Keratinocyte (primary cell): ENCODE measurements around the gene ARHGEF16. TPM values are rescaled to one million over a fixed set of nuclear protein-coding genes. Genes with fewer than 3 reads are reported as not detected.

ENCODE experiments used
- DNase-seq: peaks from one replicate; pipeline ENCODE4 v3.0.0-alpha.2; 2011; ENCODE audit warnings: low read depth, missing footprints, low spot score
- FAIRE-seq: peaks from 2 replicates; lab custom pipeline; 2011; peaks lifted over from hg19 to GRCh38; lab: Jason Lieb, UNC
- H2AFZ ChIP-seq: 2 replicates; pipeline ENCODE4 v1.6.0; 2012; ENCODE audit warnings: low read length, control low read depth, inconsistent platforms; ENCODE audit not compliant: control insufficient read depth
- H3K27ac ChIP-seq: 2 replicates; pipeline ENCODE4 v1.5.1; 2011; ENCODE audit warnings: low read length; ENCODE audit not compliant: control insufficient read depth, insufficient read depth
- H3K27me3 ChIP-seq: 3 replicates; pipeline ENCODE4 v1.6.0; 2011; ENCODE audit warnings: low read length; ENCODE audit not compliant: control insufficient read depth, insufficient read depth; ENCODE audit errors: extremely low read depth
- H3K36me3 ChIP-seq, 2 experiments: 2 replicates in 1 of 2; 3 replicates in 1 of 2; pipeline ENCODE4 v1.5.1; 2011; ENCODE audit warnings: low read length in 2 of 2, mild to moderate bottlenecking in 1 of 2; ENCODE audit not compliant: control insufficient read depth in 2 of 2, insufficient read depth in 2 of 2; ENCODE audit errors: extremely low read depth in 1 of 2
- H3K4me1 ChIP-seq: 3 replicates; pipeline ENCODE4 v1.5.1; 2011; ENCODE audit warnings: low read length; ENCODE audit not compliant: control insufficient read depth, insufficient read depth; ENCODE audit errors: extremely low read depth
- H3K4me2 ChIP-seq: 3 replicates; pipeline ENCODE4 v1.6.0; 2011; ENCODE audit warnings: low read depth, low read length; ENCODE audit not compliant: control insufficient read depth, insufficient read depth; ENCODE audit errors: extremely low read depth
- H3K4me3 ChIP-seq, 3 experiments: fragments of 200-600 bp in 1 of 3; sonication (generic) in 1 of 3; 2 replicates in 2 of 3; 3 replicates in 1 of 3; pipeline ENCODE4 v1.5.1; 2011 to 2016; ENCODE audit warnings: low read length in 3 of 3, mild to moderate bottlenecking in 3 of 3, control low read depth in 2 of 3, inconsistent platforms in 1 of 3, low read depth in 1 of 3, mixed read lengths in 1 of 3, mixed run types in 1 of 3, moderate library complexity in 1 of 3; ENCODE audit not compliant: control insufficient read depth in 2 of 3, insufficient read depth in 2 of 3; ENCODE audit errors: extremely low read depth in 1 of 3
- H3K79me2 ChIP-seq: 2 replicates; pipeline ENCODE4 v1.6.0; 2012; ENCODE audit warnings: low read length; ENCODE audit not compliant: control insufficient read depth, insufficient read depth
- H3K9ac ChIP-seq: 3 replicates; pipeline ENCODE4 v1.6.0; 2011; ENCODE audit warnings: low read length; ENCODE audit not compliant: control insufficient read depth, insufficient read depth; ENCODE audit errors: extremely low read depth
- H3K9me1 ChIP-seq: 3 replicates; pipeline ENCODE4 v1.6.0; 2011; ENCODE audit warnings: low read length; ENCODE audit not compliant: control insufficient read depth, insufficient read depth; ENCODE audit errors: extremely low read depth
- H3K9me3 ChIP-seq: 2 replicates; pipeline ENCODE4 v1.5.1; 2012; ENCODE audit warnings: low read depth, low read length; ENCODE audit not compliant: control insufficient read depth
- H4K20me1 ChIP-seq: 3 replicates; pipeline ENCODE4 v1.6.0; 2011; ENCODE audit warnings: low read length; ENCODE audit not compliant: control insufficient read depth, insufficient read depth; ENCODE audit errors: extremely low read depth
- CTCF ChIP-seq, 3 experiments: IDR thresholded peaks in 1 of 3; conservative IDR thresholded peaks in 1 of 3; optimal IDR thresholded peaks in 1 of 3; 2 replicates in 2 of 3; 3 replicates in 1 of 3; pipeline versions ENCODE3 to v1.5.1; 2011; ENCODE audit warnings: low read length in 3 of 3, mild to moderate bottlenecking in 3 of 3, moderate library complexity in 2 of 3, control low read depth in 1 of 3, inconsistent platforms in 1 of 3; ENCODE audit not compliant: insufficient read depth in 2 of 3; ENCODE audit errors: extremely low read depth in 1 of 3
- EZH2 ChIP-seq: IDR thresholded peaks from one replicate; pipeline ENCODE4 v1.6.1; 2012; ENCODE audit warnings: inconsistent platforms, mild to moderate bottlenecking, low read length, moderate library complexity
- dilution Hi-C: fragments of 300-500 bp; cut with MboI; formaldehyde crosslinking; loops from one replicate; pipeline ENCODE4 v1.7.0; 2020; ENCODE audit warnings: low sequenced_read_pairs; ENCODE audit not compliant: extremely low pct_ligation_motif_present
- polyA plus RNA-seq, 5 experiments: library from polyadenylated mRNA; depleted of rRNA in 3 of 5; stranded (reverse) in 3 of 5; stranded (forward) in 1 of 5; unstranded in 1 of 5; fragments of >200 nt; gene quantifications; 1 replicate in 1 of 5; 2 replicates in 3 of 5; 3 replicates in 1 of 5; pipeline versions ENCODE4 v1.2.1 to v1.2.3, GENCODE V29; 2011 to 2012; ENCODE audit warnings: missing spikeins in 2 of 5, low read depth in 1 of 5, low replicate concordance in 1 of 5

ARHGEF16 gene
- polyA plus RNA-seq, 1 donor (not counting 4 experiments of a cell fraction or from before 2014, with no cell fraction given), result 6.2 TPM

DNA sequence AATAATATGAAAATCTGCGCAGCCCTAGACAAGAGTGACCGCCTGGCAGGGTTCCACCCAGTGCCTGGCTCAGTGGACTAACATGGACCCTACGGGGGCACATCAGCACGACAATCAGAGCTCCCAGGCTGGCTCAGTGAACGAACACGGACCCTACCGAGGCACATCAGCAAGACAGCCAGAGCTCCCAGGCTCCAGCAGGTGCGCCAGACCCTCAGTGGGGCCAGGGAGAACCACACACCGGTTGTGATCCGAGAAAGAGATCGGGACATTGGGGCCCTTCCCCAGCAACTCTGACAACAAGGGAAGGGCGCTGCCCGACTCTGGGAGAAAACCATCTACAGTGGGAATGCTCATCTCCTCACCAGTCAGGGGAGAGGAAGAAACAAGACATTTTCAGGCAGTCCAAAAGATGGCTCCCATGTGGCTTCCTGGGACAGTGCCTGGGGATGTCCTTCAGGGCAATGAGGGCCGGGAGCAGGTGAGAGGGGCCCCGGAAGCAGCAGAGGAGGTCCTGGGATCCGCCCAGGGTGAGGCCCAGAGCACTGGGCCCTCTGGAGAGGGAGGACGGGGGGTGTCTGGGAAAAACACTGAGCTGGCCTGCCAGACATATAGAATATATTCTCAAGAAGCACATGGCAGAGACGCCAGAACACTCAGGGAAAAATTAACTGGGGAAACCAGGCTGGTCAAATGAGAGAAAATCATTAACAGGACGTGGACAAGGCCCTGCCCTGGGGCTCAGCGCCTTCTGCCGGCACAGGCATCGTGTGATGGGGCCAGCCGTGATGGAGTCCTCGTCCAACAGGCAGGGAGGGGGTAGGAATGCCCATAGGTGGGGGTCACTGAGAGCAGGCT, 4.8 kb downstream of the ARHGEF16 start:
- H3K9ac ChIP-seq, result peak overlapping the region; percentile 47
- TF ChIP-seq CTCF (optimal IDR thresholded peaks at IDR 0.05 in 1 of 3, IDR thresholded peaks at IDR 0.05 in 1 of 3, conservative IDR thresholded peaks at IDR 0.05 in 1 of 3; ENCODE audit: extremely low read depth in 1 of 3, insufficient read depth in 2 of 3, low read length in 3 of 3) (no peak), EZH2 (no peak)
- peaks cover 31% of the 10 kb centered on the region for H3K4me1 ChIP-seq

GRCh38 chr1:3459940-3460671, 5.6 kb downstream of the ARHGEF16 start:
- Histone ChIP-seq H4K20me1 (no peaks in the 10 kb centered on the region), H3K4me2 (peak overlapping the region; percentile 74), H3K4me3 (peak overlapping the region in 1 of 3 experiments; percentile 26), H3K36me3 (no peaks in the 10 kb centered on the region), H3K9ac (peak overlapping the region; percentile 47), H2AFZ (peak overlapping the region; percentile 40), H3K4me1 (peaks cover 39% of the 10 kb centered on the region), H3K9me1 (peaks cover 2% of the 10 kb centered on the region), H3K79me2 (no peaks in the 10 kb centered on the region), H3K9me3 (no peaks in the 10 kb centered on the region), H3K27ac (peak overlapping the region; percentile 20), H3K27me3 (no peaks in the 10 kb centered on the region)
- DNase-seq, result no peak
- TF ChIP-seq CTCF (optimal IDR thresholded peaks at IDR 0.05 in 1 of 3, IDR thresholded peaks at IDR 0.05 in 1 of 3, conservative IDR thresholded peaks at IDR 0.05 in 1 of 3; ENCODE audit: extremely low read depth in 1 of 3, insufficient read depth in 2 of 3, low read length in 3 of 3), result no peak
- no peak for TF ChIP-seq EZH2
- peak; percentile 55 for FAIRE-seq
- dilution Hi-C loops, result no loop called here

More for the DNA sequence above, 4.8 kb downstream of the ARHGEF16 start:
- no peak overlapping the region for H3K27ac ChIP-seq
- H3K9me3 ChIP-seq, result no peaks in the 10 kb centered on the region
- no peak for DNase-seq
- H3K4me2 ChIP-seq, result peak overlapping the region; percentile 74
- H3K36me3 ChIP-seq, result no peaks in the 10 kb centered on the region
- H2AFZ ChIP-seq, result peak overlapping the region; percentile 40
- H4K20me1 ChIP-seq, result no peaks in the 10 kb centered on the region
- FAIRE-seq, result no peak
- no peaks in the 10 kb centered on the region for H3K9me1 ChIP-seq
- no peaks in the 10 kb centered on the region for H3K27me3 ChIP-seq
- no peaks in the 10 kb centered on the region for H3K79me2 ChIP-seq
- dilution Hi-C loops, result no loop called here
- no peak overlapping the region for H3K4me3 ChIP-seq
